ENCODE data around the gene FLOT1. TPM values are rescaled to one million over a fixed set of nuclear protein-coding genes. Genes with fewer than 3 reads are reported as not detected.

FLOT1 gene
- total and polyA plus RNA-seq, 9 of the 15 experiments (the other 6 are each of a cell fraction or from before 2014, with no cell fraction given): 11.7 to 149 (median 118) TPM

GRCh38 chr6:30722280-30723112, 20.0 kb downstream of the FLOT1 start (continued):
- TF ChIP-seq IRF1 (CRISPR knock-in tag; IDR thresholded peaks at IDR 0.05; ENCODE audit: borderline replicate concordance): no peak
- no peak for TF ChIP-seq SMAD2 (IDR thresholded peaks at IDR 0.05; ENCODE audit: low read depth, low read length)
- TF ChIP-seq TFAM (CRISPR knock-in tag; conservative IDR thresholded peaks at IDR 0.05): no peak
- no peak for TF ChIP-seq PREB (CRISPR knock-in tag; IDR thresholded peaks at IDR 0.05)
- peak; percentile 91 for TF ChIP-seq REST (IDR thresholded peaks at IDR 0.05; ENCODE audit: borderline replicate concordance)
- TF ChIP-seq REST (CRISPR knock-in tag; IDR thresholded peaks at IDR 0.05; ENCODE audit: low read depth): no peak; the same call in 1 of the 2 replicates
- no peak for TF ChIP-seq IFI16 (CRISPR knock-in tag; IDR thresholded peaks at IDR 0.05)
- no peak for TF ChIP-seq ZBTB43 (CRISPR knock-in tag; IDR thresholded peaks at IDR 0.05)
- TF ChIP-seq ERF (CRISPR knock-in tag; IDR thresholded peaks at IDR 0.05): no peak
- peak in 1 of 2 experiments; percentile 40; a peak in 1 of 3 replicates for TF ChIP-seq CBX3 (IDR thresholded peaks at IDR 0.05; ENCODE audit: borderline replicate concordance in 1 of 2, low read length in 2 of 2)
- peak; percentile 47 for TF ChIP-seq EP300 (IDR thresholded peaks at IDR 0.05; ENCODE audit: low read length)
- no peak for TF ChIP-seq RBM25 (IDR thresholded peaks at IDR 0.05; ENCODE audit: low read depth, low read length, severe bottlenecking)
- TF ChIP-seq CBX8 (IDR thresholded peaks at IDR 0.05; ENCODE audit: borderline replicate concordance, extremely low read depth, low read depth, low read length, poor library complexity, severe bottlenecking): no peak
